PFSK-1 (cell line): ENCODE data around the gene DPCD.

ENCODE experiments used
- FOXP2 ChIP-seq: optimal IDR thresholded peaks from 2 replicates; pipeline ENCODE3; 2011; ENCODE audit warnings: borderline replicate concordance, control low read depth, inconsistent platforms; ENCODE audit not compliant: insufficient read depth; ENCODE audit errors: extremely low read length, extremely low read depth
- POLR2AphosphoS5 ChIP-seq: IDR thresholded peaks from 2 replicates; pipeline ENCODE4 v1.6.1; 2012; ENCODE audit warnings: low read depth, mild to moderate bottlenecking, control low read depth, low read length, moderate library complexity
- REST ChIP-seq, 2 experiments: IDR thresholded peaks; 2 replicates each; pipeline versions ENCODE4 v1.6.1 to v1.8.0; 2011 to 2012; ENCODE audit warnings: low read depth in 2 of 2, low read length in 2 of 2, control low read depth in 1 of 2, inconsistent platforms in 1 of 2, mild to moderate bottlenecking in 1 of 2, moderate library complexity in 1 of 2; ENCODE audit not compliant: insufficient read depth in 1 of 2
- SIN3A ChIP-seq: IDR thresholded peaks from 2 replicates; pipeline ENCODE4 v1.6.1; 2012; ENCODE audit warnings: mild to moderate bottlenecking, low read length, moderate library complexity, borderline replicate concordance; ENCODE audit not compliant: insufficient read depth
- TAF1 ChIP-seq: IDR thresholded peaks from 2 replicates; pipeline ENCODE4 v1.6.1; 2012; ENCODE audit warnings: low read length, control low read depth, borderline replicate concordance; ENCODE audit not compliant: insufficient read depth

The DPCD gene

DNA sequence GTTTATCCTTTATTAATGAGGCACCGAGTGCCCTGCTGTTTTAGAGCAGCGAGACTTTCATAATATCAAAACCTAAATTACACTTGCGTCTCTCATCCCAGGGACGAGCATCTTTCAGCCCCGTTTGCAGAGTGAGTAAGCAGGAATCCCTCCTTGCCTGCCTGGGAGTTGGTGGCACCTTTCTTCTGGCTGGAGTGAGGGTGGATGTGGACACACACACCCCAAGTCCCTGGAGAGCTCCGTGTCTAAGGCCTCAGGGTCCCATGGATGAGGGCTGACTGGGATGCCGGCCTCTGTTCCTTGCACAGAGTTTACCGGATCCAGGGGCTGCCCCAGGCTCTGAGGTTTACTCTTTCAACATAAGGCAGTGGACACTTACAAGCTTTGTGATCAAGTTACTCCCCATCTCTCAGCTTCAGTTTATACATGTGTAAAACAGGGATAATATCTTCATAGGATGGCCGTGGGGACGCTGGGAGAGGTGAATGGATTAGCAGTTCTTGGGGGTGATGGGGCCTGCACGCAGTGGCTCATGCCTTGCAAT lies 24.6 kb upstream of the DPCD start:
- no peak for TF ChIP-seq POLR2AphosphoS5
- TF ChIP-seq TAF1 = no peak
- no peak for TF ChIP-seq REST (IDR thresholded peaks at IDR 0.05; ENCODE audit: insufficient read depth in 1 of 2, low read depth in 2 of 2, low read length in 2 of 2)
- no peak for TF ChIP-seq SIN3A
- TF ChIP-seq FOXP2 = no peak

- TF ChIP-seq FOXP2 = no peak
- no peak for TF ChIP-seq REST (IDR thresholded peaks at IDR 0.05; ENCODE audit: insufficient read depth in 1 of 2, low read depth in 2 of 2, low read length in 2 of 2)
- no peak for TF ChIP-seq POLR2AphosphoS5
- no peak for TF ChIP-seq TAF1
- TF ChIP-seq SIN3A = no peak
These were observed 23.6 kb upstream of the DPCD start for GRCh38 chr10:101564490-101564991.

DNA sequence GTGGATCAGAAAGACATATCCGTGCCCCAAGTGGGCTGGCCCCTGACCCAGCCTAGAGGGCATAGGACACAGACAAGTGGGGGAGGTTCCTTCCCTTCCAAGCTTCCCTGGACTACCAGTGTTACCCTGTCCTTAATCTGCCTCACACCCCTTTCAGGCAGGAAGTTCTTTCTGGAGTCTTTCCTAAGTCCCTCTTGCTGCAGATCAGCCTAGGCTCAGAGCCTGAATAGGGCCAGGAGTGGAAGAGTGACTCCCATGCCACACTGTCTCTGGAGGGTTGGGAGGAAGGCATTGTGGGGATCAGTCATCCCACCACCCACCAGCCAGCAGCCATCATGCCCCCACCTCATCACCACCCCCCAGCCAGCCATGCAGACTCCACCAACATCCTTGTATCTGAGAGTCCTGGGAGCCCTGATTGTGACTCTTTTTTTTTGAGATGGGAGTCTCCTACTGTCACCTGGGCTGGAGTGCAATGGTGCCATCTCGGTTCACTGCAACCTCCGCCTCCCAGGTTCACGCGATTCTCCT lies 22.7 kb upstream of the DPCD start:
- no peak for TF ChIP-seq POLR2AphosphoS5
- no peak for TF ChIP-seq REST (IDR thresholded peaks at IDR 0.05; ENCODE audit: insufficient read depth in 1 of 2, low read depth in 2 of 2, low read length in 2 of 2)
- no peak for TF ChIP-seq SIN3A
- no peak for TF ChIP-seq TAF1
- TF ChIP-seq FOXP2 = no peak

- TF ChIP-seq SIN3A = no peak
- TF ChIP-seq POLR2AphosphoS5 = no peak
- TF ChIP-seq FOXP2 = no peak
- TF ChIP-seq TAF1 = no peak
- TF ChIP-seq REST (IDR thresholded peaks at IDR 0.05; ENCODE audit: insufficient read depth in 1 of 2, low read depth in 2 of 2, low read length in 2 of 2) = no peak
These were observed 22.2 kb upstream of the DPCD start for GRCh38 chr10:101565936-101566332.
